Middle frontal gyrus (tissue), 1 donor: ENCODE data around the gene BRINP1.

ENCODE experiments used
- DNase-seq: peaks from one replicate; pipeline ENCODE4 v3.0.0-alpha.2; 2015; ENCODE audit warnings: low spot score; ENCODE audit errors: extremely low spot score

Gene BRINP1

DNA sequence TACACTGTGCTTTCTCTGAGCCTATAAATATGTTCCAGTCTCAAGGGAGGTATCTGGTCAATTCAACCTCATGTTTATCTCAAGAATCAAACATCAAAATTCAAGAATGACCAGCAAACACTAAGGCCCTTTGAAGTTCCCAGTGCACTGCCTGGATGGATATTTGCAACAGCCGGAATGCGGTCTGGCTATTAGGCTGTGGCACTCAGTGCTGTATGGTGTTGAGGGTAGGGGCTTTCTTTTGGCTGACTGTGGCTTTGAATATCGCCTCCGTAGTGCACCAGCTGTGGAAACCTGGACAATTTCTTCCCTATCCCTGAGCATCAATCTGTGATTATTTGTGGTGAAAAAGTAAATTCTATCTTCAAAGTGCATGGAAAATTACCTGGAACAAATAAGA lies 220.4 kb downstream of the BRINP1 start:
- no peak for DNase-seq

DNA sequence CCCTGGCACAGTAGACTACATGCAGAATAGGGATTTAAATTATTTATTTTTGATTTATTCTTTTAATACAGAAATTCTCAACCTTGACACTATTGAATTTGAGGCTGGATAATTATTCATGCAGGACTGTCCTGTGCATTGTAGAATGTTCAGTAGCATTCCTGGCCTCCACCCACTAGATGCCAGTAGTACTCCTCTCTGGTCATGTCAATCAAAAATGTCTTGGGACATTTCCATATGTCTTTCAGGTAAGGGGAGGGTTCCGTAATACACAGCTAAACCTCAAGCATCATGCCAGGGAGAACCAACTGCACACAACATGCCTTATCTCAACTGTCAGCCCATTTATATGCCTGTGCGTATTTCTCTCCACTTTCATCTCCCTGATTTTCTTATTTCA lies 231.8 kb downstream of the BRINP1 start:
- DNase-seq: no peak

DNA sequence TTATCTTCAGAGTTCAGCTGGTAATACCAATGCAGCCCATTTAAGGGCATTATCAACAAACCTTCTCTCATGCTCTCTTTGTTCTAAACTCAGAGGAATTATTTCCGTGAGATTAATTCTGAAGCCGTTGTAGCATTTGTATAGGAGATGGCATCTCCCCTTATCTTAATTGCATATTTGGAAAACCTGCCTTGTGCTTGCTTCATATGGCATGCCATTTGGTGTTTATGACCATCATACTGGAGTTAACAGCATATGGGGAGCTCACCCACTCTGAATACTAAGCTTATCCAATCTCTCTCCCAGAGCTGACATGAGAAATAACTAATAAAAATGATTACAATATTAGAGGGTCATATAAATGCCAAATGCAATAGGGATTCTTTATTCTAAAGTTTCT lies 243.2 kb downstream of the BRINP1 start:
- DNase-seq: no peak

DNA sequence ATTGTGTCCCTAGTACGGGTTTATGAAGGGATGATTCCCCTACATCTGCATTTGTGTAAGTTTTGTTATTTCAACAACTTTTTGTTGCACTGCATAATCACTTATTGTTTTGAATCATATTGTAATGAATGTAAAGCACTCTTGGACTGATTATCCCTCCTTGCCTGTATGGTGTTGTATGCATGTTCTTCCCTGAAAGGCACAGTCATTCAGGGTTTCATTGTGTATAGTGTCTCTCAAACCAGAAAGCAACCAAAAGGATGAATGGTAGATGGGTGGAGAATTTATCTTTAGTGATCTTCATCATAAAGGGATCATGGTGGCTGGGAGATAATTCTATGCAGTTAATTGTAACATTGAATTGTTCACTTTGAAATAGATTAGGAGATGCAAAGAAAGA lies 247.3 kb downstream of the BRINP1 start:
- no peak for DNase-seq

DNA sequence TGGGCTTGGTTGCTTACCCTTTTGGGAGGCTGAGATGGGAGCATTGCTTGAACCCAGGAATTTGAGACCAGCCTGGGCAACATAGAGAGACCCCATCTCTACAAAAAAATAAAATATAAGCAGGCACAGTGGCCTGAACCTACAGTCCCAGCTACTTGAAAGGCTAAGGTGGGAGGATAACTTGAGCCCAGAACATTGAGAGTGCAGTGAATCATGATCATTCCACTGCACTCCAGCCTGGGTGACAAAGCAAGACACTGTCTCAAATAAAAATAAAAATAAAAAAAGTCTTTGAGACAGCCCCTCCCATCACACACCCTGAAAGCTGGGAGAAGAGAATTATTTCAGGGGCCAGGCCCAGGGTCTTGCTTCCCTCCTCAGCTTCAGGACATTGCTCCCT lies 251.8 kb downstream of the BRINP1 start:
- no peak for DNase-seq
